ENCODE measurements around the gene IRF1. TPM values are rescaled to one million over a fixed set of nuclear protein-coding genes. Genes with fewer than 3 reads are reported as not detected.

IRF1 gene
- total and polyA plus RNA-seq, 12 donors: 3.0 to 116 (median 20.1) TPM

GRCh38 chr5:132530946-132531345 is 40.4 kb upstream of the IRF1 start:
- Histone ChIP-seq H3K4me1 (replicated peaks in 1 of 2) (no peaks in the 10 kb centered on the region), H3K4me3 (no peak overlapping the region), H3K36me3 (replicated peaks in 1 of 2) (no peaks in the 10 kb centered on the region), H3K27ac (no peak overlapping the region), H3K27me3 (no peaks in the 10 kb centered on the region), H3K9me3 (replicated peaks in 1 of 3) (no peaks in the 10 kb centered on the region)
- intact Hi-C loops (cut with DNase I): no loop called here
- TF ChIP-seq POLR2A (IDR thresholded peaks at IDR 0.05) (no peak), CTCF (IDR thresholded peaks at IDR 0.05) (no peak)
- 82 to 87% (median 84%) methylated on average over 4 of the region's 4 CpGs for WGBS, 4 donors
- DNase-seq: no peak

GRCh38 chr5:132528866-132529634 is 38.5 kb upstream of the IRF1 start:
- no peak overlapping the region for H3K27ac ChIP-seq
- H3K4me1 ChIP-seq (replicated peaks in 1 of 2): no peaks in the 10 kb centered on the region
- H3K36me3 ChIP-seq (replicated peaks in 1 of 2): no peaks in the 10 kb centered on the region
- H3K27me3 ChIP-seq: no peaks in the 10 kb centered on the region
- TF ChIP-seq POLR2A (IDR thresholded peaks at IDR 0.05) (no peak), CTCF (IDR thresholded peaks at IDR 0.05) (no peak)
- no peaks in the 10 kb centered on the region for H3K9me3 ChIP-seq (replicated peaks in 1 of 3)
- WGBS, 4 donors: 73 to 82% (median 79%) methylated on average over 6 of the region's 6 CpGs
- no peak for DNase-seq
- no peak overlapping the region for H3K4me3 ChIP-seq
- intact Hi-C loops (cut with DNase I): loop anchor here in 1 of 2 donors (5.0 kb wide), 1 partner anchor 293 kb away; no protein-coding TSS in a partner anchor

- 88 to 96% (median 91%) methylated on average over 2 of the region's 2 CpGs for WGBS, 4 donors
- DNase-seq: no peak
- Histone ChIP-seq H3K27me3 (no peaks in the 10 kb centered on the region), H3K36me3 (replicated peaks in 1 of 2) (no peaks in the 10 kb centered on the region), H3K4me3 (no peak overlapping the region), H3K27ac (no peak overlapping the region), H3K4me1 (replicated peaks in 1 of 2) (no peaks in the 10 kb centered on the region), H3K9me3 (replicated peaks in 1 of 3) (no peaks in the 10 kb centered on the region)
- no peak for TF ChIP-seq CTCF (IDR thresholded peaks at IDR 0.05)
- TF ChIP-seq POLR2A (IDR thresholded peaks at IDR 0.05): no peak
- intact Hi-C loops (cut with DNase I): loop anchor here in 1 of 2 donors (5.0 kb wide), 1 partner anchor 294 kb away; no protein-coding TSS in a partner anchor
These were observed 37.4 kb upstream of the IRF1 start for GRCh38 chr5:132528021-132528420.

- no peak for DNase-seq
- no peaks in the 10 kb centered on the region for H3K4me1 ChIP-seq (replicated peaks in 1 of 2)
- intact Hi-C loops (cut with DNase I): loop anchor here in 1 of 2 donors (5.0 kb wide), 1 partner anchor 295 kb away; no protein-coding TSS in a partner anchor
- no peaks in the 10 kb centered on the region for H3K9me3 ChIP-seq (replicated peaks in 1 of 3)
- no peak for TF ChIP-seq CTCF (IDR thresholded peaks at IDR 0.05)
- H3K27ac ChIP-seq: no peak overlapping the region
- H3K27me3 ChIP-seq: no peaks in the 10 kb centered on the region
- WGBS, 4 donors: 55 to 89% (median 67%) methylated on average over 6 to 8 of the region's 8 CpGs
- no peaks in the 10 kb centered on the region for H3K36me3 ChIP-seq (replicated peaks in 1 of 2)
- no peak overlapping the region for H3K4me3 ChIP-seq
These were observed 36.5 kb upstream of the IRF1 start for GRCh38 chr5:132526974-132527564.
